KG1 (cell line): ENCODE data around the gene MYL12B.
"Not testable (repeated sequence)": the region's sequence is repeated elsewhere in the genome, so short reads cannot be mapped to it uniquely, and the experiment has no call there.

ENCODE experiments used
- DNase-seq: peaks from one replicate; lab custom pipeline; 2025; lab: John Stamatoyannopoulos, UW

MYL12B gene

GRCh38 chr18:3262234-3263131 lies 550 bp downstream of the MYL12B start:
- DNase-seq: no peak

- DNase-seq: no peak
Observed at GRCh38 chr18:3263132-3263700, 1.3 kb downstream of the MYL12B start.

- no peak for DNase-seq
Observed at GRCh38 chr18:3264362-3264761, 2.4 kb downstream of the MYL12B start.

GRCh38 chr18:3265564-3266033 lies 3.7 kb downstream of the MYL12B start:
- no peak for DNase-seq

GRCh38 chr18:3266062-3266608 lies 4.2 kb downstream of the MYL12B start:
- DNase-seq: no peak

GRCh38 chr18:3268306-3268705 lies 6.4 kb downstream of the MYL12B start:
- no peak for DNase-seq

GRCh38 chr18:3269241-3269913 lies 7.4 kb downstream of the MYL12B start:
- DNase-seq: no peak

GRCh38 chr18:3269914-3270299 lies 8.0 kb downstream of the MYL12B start:
- DNase-seq: no peak

GRCh38 chr18:3273042-3273441 lies 11.1 kb downstream of the MYL12B start:
- no peak for DNase-seq

- DNase-seq: not testable (repeated sequence)
Observed at GRCh38 chr18:3277643-3278213, 15.8 kb downstream of the MYL12B start.

GRCh38 chr18:3279201-3280185 lies 17.6 kb downstream of the MYL12B start:
- no peak for DNase-seq

- peak; percentile 77 for DNase-seq
Observed at GRCh38 chr18:3281456-3282400, 19.8 kb downstream of the MYL12B start.

GRCh38 chr18:3283253-3283863 lies 21.4 kb downstream of the MYL12B start:
- DNase-seq: no peak

GRCh38 chr18:3283908-3284307 lies 22.0 kb downstream of the MYL12B start:
- DNase-seq: no peak

- no peak for DNase-seq
Observed at GRCh38 chr18:3284501-3284900, 22.6 kb downstream of the MYL12B start.

- no peak for DNase-seq
Observed at GRCh38 chr18:3286159-3286558, 24.2 kb downstream of the MYL12B start.

GRCh38 chr18:3293196-3293951 lies 31.4 kb downstream of the MYL12B start:
- DNase-seq: no peak

GRCh38 chr18:3294435-3295080 lies 32.6 kb downstream of the MYL12B start:
- DNase-seq: no peak
